EH (cell line): Measurements from ENCODE around the gene NUP42.

ENCODE experiments used
- DNase-seq: peaks from one replicate; pipeline ENCODE4 v3.0.0-alpha.2; 2015; ENCODE audit warnings: low read depth

NUP42 gene

DNA sequence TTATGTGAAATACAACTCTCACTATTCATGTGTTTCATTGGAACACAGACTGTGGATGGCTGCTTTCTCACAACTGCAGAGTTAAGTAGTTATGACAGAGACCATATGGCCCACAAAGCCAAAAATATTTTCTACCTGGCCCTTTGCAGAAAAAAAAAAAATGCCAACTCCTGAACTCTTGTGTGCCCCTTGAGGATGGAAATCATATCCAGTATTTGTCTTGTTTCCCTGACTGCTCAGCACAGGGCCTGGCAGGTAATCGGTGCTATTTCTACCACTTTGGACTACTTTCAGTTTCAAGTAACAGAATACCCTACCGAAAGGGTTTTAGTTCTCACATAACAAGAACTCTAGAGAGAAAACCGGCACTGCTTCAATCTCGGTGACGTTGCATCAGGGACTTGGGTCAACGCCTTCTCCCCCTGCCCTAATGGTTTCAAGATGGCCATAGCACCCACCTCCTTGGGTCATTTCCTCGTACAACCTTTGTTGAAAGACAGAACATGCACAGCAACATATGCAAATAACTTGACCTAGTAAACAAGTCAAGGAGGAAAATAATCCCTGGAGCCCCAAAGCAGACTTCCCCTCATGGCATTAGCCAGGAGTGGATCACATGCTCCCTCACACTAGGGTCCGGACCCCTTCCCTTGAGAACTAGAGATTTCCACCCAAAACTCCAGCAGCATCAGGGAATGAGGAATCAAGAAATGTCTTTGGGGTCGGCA is 52.9 kb downstream of the NUP42 start:
- no peak for DNase-seq

DNA sequence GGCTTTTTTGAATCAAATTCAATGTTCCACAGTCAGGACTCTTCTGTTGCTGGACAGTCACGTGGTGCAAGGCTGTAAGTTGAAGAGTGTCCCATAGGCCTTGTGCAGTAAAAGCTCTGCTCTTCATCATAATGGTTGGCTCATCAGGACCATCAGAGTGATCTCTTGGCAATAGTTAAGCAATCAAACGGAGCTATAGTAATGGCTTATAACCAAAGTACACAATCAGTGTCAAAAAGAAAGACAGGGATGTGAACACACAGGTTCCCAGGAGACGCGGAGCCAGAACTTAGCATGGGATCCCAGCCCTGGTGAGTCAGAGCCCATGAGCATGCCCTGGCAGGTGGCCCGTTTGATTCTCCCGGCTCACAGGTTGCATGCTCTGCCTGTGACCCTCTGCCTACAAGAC is 54.0 kb downstream of the NUP42 start:
- DNase-seq = peak; percentile 16

GRCh38 chr7:23237000-23237399 is 55.2 kb downstream of the NUP42 start:
- no peak for DNase-seq

DNA sequence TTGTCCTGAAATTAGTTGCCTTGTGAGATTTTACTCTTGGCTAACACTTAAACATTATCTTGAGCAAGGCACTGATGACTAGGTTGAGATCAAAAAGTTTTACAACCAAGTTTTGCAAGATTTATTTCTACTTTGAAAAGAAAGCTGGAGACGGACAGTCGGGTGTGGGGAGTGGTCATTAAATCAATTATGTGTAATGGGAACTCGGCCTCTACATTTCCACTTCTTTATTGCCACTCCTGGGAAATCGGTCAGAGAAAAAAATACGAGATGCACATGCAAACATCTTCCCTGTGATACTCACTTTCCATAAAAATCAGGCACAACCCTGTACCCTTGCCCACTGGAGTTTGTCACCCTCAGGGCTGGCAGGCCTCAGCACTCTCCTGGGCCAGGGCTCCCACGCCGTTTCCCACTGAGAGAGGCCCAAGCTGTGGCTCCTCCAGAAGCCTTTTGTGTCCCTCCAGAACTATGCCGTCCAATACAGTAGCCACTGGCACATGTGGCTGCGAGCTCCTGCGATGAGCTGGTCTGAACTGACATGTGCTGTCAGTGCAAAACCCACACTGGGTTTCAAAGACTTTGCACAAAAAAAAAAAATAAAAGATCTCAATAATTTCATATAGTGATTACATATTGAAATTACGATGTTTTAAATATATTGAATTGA is 57.3 kb downstream of the NUP42 start:
- no peak for DNase-seq

GRCh38 chr7:23239698-23240097 is 57.9 kb downstream of the NUP42 start:
- no peak for DNase-seq

DNA sequence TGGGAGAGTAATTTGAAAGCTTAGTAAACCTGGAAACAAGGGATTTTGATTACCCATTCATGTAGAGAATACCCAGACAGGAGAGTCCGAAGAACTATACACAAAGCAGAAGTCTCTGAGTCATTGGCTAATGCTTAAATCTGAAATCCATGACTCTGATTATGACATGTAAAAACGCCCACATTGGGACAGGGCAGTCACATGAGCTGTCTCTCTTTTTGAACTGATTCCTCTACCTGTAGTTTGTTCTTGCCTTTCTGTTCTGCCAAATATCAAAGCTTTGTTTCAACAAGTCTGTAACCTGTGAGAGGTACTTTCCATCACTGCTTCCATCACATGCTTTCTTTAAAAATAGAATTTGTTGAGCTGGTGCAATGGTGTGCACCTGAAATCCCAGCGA is 60.5 kb downstream of the NUP42 start:
- no peak for DNase-seq

DNA sequence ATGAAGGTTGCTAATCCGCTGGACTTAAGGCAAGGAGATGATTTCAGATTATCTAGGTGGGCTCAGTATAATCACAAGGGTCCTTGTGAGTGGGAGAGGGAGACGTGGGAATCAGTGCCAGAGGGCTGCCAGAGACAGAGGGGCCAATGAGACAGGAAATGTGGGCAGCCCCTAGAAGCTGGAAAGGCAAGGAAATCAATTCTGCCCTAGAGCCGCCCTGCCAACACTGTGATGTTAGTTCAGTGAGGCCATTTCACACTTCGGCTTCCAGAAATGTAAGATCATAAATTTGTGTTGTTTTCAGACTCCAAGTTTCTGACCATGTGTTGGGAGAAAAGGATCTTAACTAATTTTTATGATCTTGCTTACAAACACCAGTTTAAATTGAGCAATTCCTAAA is 61.1 kb downstream of the NUP42 start:
- no peak for DNase-seq

GRCh38 chr7:23246555-23246954 is 64.7 kb downstream of the NUP42 start, which contains the start of gene GPNMB:
GPNMB (plus strand) TSS chr7:23246775; CDS start chr7:23246858, 83 bp downstream.
- DNase-seq = peak; percentile 97

- no peak for DNase-seq
Measured at GRCh38 chr7:23247046-23247602, 65.3 kb downstream of the NUP42 start.

GRCh38 chr7:23247603-23248335 is 65.9 kb downstream of the NUP42 start:
- peak; percentile 40 for DNase-seq

DNA sequence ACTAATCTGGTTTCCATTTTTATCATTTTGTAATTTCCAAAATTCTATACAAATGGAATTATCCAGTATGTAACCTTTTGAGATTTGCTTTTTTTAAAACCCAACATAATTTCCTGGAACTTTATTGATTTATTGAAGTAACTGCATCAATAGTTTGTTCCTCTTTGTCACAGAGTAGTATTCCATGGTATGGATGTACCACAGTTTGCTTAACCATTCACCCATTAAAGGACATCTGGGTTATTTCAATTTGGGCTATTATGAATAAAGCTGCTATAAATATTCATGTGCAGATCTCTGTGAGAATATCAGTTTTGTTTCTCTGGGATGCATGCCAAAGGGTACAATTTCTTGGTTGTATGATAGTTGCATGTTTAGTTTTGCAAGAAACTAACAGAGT is 67.6 kb downstream of the NUP42 start:
- no peak for DNase-seq
